Kidney epithelial cell (primary cell): ENCODE measurements around the gene MYLIP. TPM values are rescaled to one million over a fixed set of nuclear protein-coding genes. Genes with fewer than 3 reads are reported as not detected.

Experiments
- DNase-seq: peaks from one replicate; pipeline ENCODE4 v3.0.0-alpha.2; 2010; ENCODE audit warnings: low read depth
- H3K27me3 ChIP-seq: 2 replicates; pipeline ENCODE4 v1.6.0; 2011; ENCODE audit warnings: low read length; ENCODE audit not compliant: control insufficient read depth, insufficient read depth
- H3K36me3 ChIP-seq: 2 replicates; pipeline ENCODE4 v1.5.1; 2011; ENCODE audit warnings: low read length; ENCODE audit not compliant: control insufficient read depth, insufficient read depth
- H3K4me3 ChIP-seq: 2 replicates; pipeline ENCODE4 v1.5.1; 2011; ENCODE audit warnings: low read depth, mild to moderate bottlenecking, control low read depth, low read length
- CTCF ChIP-seq: IDR thresholded peaks from 2 replicates; pipeline ENCODE4 v1.5.1; 2011; ENCODE audit warnings: mild to moderate bottlenecking, moderate library complexity, low read length, control low read depth, inconsistent platforms; ENCODE audit not compliant: insufficient read depth, poor library complexity, severe bottlenecking
- total RNA-seq: library from RNA; depleted of rRNA; stranded (reverse); fragments of >200 nt; gene quantifications from 2 replicates; pipeline ENCODE4 v1.2.3, GENCODE V29; 2015

MYLIP gene
- total RNA-seq, 1 donor from 2014 or later = 5.2 TPM

GRCh38 chr6:16104624-16105433 lies 24.1 kb upstream of the MYLIP start:
- DNase-seq = no peak
- TF ChIP-seq CTCF = no peak
- H3K27me3 ChIP-seq = no peaks in the 10 kb centered on the region
- no peak overlapping the region for H3K4me3 ChIP-seq
- no peaks in the 10 kb centered on the region for H3K36me3 ChIP-seq

GRCh38 chr6:16105854-16106253 lies 23.0 kb upstream of the MYLIP start:
- H3K4me3 ChIP-seq = no peak overlapping the region
- H3K27me3 ChIP-seq = no peaks in the 10 kb centered on the region
- no peaks in the 10 kb centered on the region for H3K36me3 ChIP-seq
- no peak for DNase-seq
- TF ChIP-seq CTCF = no peak

- no peak for TF ChIP-seq CTCF
- DNase-seq = no peak
- H3K27me3 ChIP-seq = no peaks in the 10 kb centered on the region
- H3K36me3 ChIP-seq = no peaks in the 10 kb centered on the region
- H3K4me3 ChIP-seq = no peak overlapping the region
These were observed 21.7 kb upstream of the MYLIP start for GRCh38 chr6:16106991-16107787.

GRCh38 chr6:16108419-16108818 lies 20.5 kb upstream of the MYLIP start:
- no peak for DNase-seq
- no peak for TF ChIP-seq CTCF
- H3K27me3 ChIP-seq = no peaks in the 10 kb centered on the region
- H3K4me3 ChIP-seq = no peak overlapping the region
- no peaks in the 10 kb centered on the region for H3K36me3 ChIP-seq

- DNase-seq = no peak
- no peak for TF ChIP-seq CTCF
- Histone ChIP-seq H3K27me3 (no peaks in the 10 kb centered on the region), H3K36me3 (no peaks in the 10 kb centered on the region), H3K4me3 (no peak overlapping the region)
These were observed 19.8 kb upstream of the MYLIP start for GRCh38 chr6:16108921-16109658.
